Measurements from ENCODE around the gene GAR1.
"Not testable (repeated sequence)": the region's sequence is repeated elsewhere in the genome, so short reads cannot be mapped to it uniquely, and the experiment has no call there.

GAR1 gene

GRCh38 chr4:109846395-109847098 lies 31.0 kb downstream of the GAR1 start:
- DNase-seq (ENCODE audit: low spot score), result no peak

GRCh38 chr4:109847896-109848442 lies 32.4 kb downstream of the GAR1 start, which contains the start of gene LRIT3:
LRIT3 (plus strand) TSS chr4:109848107; CDS start chr4:109848202, 95 bp downstream.
- DNase-seq (ENCODE audit: low spot score), result no peak

GRCh38 chr4:109848501-109848900 lies 32.9 kb downstream of the GAR1 start:
- no peak for DNase-seq (ENCODE audit: low spot score)

GRCh38 chr4:109850601-109851000 lies 35.0 kb downstream of the GAR1 start:
- DNase-seq (ENCODE audit: low spot score), result no peak

GRCh38 chr4:109859426-109860300 lies 44.1 kb downstream of the GAR1 start:
- not testable (repeated sequence) for DNase-seq (ENCODE audit: low spot score)

GRCh38 chr4:109861271-109861670 lies 45.7 kb downstream of the GAR1 start:
- no peak for DNase-seq (ENCODE audit: low spot score)

- no peak for DNase-seq (ENCODE audit: low spot score)
Measured at GRCh38 chr4:109861916-109862511, 46.5 kb downstream of the GAR1 start.

- no peak for DNase-seq (ENCODE audit: low spot score)
Measured at GRCh38 chr4:109864134-109864533, 48.6 kb downstream of the GAR1 start.

- no peak for DNase-seq (ENCODE audit: low spot score)
Measured at GRCh38 chr4:109870061-109870460, 54.5 kb downstream of the GAR1 start.

- DNase-seq (ENCODE audit: low spot score), result no peak
Measured at GRCh38 chr4:109872065-109872464, 56.5 kb downstream of the GAR1 start.

GRCh38 chr4:109872950-109873656 lies 57.5 kb downstream of the GAR1 start:
- no peak for DNase-seq (ENCODE audit: low spot score)

GRCh38 chr4:109873791-109874514 lies 58.4 kb downstream of the GAR1 start:
- no peak for DNase-seq (ENCODE audit: low spot score)

All from COLO829 (cell line).